ENCODE results near the gene PLEKHG1.

PLEKHG1 gene

DNA sequence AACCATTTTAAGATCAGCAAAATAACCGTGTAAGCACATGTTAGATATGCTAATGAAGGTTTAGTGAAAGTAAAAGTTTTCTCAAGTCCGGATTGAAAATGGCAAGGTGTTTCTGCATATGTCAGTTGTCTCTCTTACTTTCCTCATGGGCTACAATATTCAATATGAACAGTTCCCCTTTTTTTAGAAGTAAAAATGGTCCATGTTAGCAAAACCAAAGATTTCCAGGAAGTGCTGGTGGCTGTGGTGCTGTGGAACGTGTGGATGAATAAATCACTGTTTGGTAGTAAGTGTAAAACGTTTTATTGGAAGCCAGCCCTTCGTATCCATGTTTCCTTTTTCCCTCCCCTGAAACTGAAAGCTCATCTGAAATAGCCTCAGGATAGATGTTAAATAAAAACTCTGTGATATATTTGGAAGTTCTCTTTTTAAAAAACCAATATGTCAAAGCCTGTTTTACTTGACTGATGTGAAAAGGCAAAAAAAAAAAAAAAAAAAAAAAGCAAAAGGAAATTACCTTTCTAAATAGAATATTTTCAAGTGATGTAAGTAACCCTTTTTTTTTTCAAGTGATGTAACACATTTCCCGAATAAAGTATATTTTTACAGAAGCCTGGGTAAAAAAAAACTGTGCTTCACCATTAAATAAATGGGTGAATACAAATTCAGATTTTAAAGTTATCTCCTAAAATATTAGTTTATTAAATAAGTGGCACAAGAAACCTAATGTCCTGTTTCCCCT is 41.9 kb downstream of the PLEKHG1 start:
- DNase-seq = no peak

DNA sequence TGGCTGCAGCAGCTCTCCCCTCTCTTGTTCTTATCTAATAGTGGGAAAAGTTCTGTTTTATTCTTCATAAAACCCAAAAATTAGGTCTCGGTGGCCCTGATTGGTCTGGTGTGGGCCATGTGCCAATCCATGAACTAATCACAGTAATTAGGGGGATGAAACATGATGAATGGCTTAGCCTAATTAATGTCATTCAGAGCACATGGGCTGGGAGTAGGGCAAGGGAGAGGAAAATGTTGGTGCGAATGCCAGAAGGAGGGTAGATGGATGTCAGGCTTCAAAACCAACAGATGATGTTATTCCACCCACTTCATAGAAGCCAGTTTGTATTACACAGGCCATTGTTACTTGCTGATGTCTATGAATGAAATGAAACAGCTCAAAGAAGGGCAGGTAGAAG is 46.5 kb downstream of the PLEKHG1 start:
- DNase-seq = no peak

DNA sequence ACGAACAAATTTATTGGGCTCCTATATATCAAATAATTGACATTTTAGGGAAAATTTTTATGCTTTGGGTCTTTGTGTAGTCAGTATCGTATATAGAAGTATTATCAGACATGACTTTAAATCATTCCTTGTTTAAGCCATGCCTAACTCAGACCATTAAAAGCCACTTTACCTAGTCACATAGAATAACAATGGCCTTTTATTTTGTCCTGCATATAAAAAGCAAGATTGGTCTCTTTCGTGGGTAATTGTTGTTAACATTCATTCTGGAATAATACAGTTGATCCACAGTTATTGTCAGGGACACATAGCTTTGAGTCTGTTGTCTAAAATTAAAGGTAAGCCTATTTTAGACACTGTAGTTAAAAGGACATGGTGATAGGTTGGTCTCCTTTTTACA is 47.4 kb downstream of the PLEKHG1 start:
- no peak for DNase-seq
